GM19238 (cell line): ENCODE data around the gene ALKBH1.
"Not testable (repeated sequence)": the region's sequence is repeated elsewhere in the genome, so short reads cannot be mapped to it uniquely, and the experiment has no call there.

Experiments
- DNase-seq: peaks from one replicate; pipeline ENCODE4 v3.0.0; 2011; ENCODE audit warnings: low spot score; ENCODE audit not compliant: insufficient read length

The ALKBH1 gene

DNA sequence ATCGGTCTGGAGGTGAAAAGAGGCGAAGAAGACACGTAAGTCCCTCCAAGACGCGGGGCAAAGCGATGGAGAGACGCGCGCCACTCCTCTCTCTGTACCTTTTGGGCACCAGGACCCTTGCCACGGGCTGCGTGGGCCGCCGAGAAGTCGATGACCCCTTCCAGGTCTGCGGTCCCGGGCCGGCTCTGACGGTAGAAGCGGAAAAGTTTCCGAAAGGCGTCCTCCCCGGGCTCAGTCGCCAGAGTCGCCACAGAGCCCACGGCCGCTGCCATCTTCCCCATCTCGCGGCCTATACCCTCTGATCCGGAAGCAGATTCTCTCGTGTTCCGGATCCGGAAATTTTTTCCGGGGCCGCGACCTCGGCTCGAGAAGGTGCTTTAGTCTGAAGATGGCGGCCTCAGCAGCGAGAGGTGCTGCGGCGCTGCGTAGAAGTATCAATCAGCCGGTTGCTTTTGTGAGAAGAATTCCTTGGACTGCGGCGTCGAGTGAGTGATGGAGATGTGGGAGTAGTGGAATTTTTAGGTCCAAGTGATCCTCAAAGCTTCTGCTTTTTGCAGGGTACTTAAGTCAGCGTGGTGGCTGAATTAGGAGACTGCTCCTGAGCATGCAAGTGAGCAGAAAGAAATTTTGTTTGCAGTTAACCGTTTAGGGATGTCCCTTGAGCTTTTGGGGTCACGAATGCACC lies at the start of gene ALKBH1, which contains the start of gene SLIRP:
TSS of gene ALKBH1 (minus strand) at position 300 of the 685 bp plus-strand sequence. CDS start at position 281, 19 bp downstream.
TSS of gene SLIRP (plus strand) at position 380 of the 685 bp plus-strand sequence. CDS start at position 389, 9 bp downstream.
- peak; percentile 88 for DNase-seq

- no peak for DNase-seq
Observed at GRCh38 chr14:77752799-77753516, 45.1 kb upstream of the ALKBH1 start.

DNA sequence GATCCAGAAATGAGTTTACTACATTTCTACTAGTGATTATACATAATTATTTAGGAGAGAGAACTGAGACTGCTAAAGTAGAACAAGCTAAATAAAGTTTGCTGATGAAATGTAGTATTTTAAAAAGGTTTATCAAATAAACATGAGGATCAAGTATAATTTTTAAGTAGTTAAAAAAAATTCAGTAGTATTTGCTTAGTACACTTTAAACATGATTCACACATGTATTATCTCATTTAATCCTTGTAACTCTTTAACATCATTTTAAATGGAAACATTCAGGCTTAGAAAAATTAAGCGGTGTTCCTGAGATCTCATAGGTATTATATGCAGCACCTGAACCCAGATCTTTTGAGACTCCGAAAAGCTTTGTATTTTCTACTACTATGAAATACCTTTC lies 44.4 kb upstream of the ALKBH1 start:
- no peak for DNase-seq

DNA sequence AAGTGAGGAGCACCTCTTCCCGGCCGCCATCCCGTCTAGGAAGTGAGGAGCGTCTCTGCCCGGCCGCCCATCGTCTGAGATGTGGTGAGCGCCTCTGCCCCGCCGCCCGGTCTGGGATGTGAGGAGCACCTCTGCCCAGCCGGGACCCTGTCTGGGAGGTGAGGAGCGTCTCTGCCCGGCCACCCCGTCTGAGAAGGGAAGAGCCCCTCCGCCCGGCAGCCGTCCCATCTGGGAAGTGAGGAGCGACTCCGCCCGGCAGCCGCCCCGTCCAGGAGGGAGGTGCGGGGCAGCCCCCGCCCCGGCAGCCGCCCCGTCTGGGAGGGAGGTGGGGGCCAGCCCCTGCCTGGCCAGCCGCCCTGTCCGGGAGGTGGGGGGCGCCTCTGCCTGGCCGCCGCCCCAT lies 39.6 kb upstream of the ALKBH1 start:
- not testable (repeated sequence) for DNase-seq

DNA sequence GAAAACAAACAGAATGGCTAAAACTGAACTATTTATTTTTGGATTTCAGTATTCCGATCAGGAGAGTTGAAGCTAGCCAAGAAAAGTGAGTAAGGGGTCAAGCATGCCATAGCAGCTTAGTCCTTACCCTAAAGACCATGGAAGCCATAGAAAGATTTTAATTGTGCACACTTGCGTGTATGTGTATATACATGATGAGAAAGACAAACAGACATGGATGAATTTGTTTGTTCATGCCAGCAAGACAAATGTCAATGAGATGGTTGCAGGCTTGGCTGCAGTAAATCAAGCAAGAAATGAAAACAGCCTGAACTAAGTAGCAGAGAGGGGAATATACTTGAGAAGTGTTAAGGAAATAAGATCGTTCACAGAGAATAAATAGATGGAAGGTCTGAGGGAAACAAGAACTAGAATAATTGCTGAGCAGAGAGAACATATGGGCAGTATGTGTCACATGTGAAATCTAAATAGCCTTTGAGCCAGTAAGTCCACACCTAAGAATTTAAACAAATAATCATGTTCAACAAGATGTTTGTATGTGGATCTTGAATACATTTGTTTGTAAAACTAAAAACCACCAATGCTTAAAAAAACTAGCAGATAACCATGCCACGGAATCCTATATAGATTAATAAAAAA lies 38.4 kb upstream of the ALKBH1 start:
- no peak for DNase-seq

DNA sequence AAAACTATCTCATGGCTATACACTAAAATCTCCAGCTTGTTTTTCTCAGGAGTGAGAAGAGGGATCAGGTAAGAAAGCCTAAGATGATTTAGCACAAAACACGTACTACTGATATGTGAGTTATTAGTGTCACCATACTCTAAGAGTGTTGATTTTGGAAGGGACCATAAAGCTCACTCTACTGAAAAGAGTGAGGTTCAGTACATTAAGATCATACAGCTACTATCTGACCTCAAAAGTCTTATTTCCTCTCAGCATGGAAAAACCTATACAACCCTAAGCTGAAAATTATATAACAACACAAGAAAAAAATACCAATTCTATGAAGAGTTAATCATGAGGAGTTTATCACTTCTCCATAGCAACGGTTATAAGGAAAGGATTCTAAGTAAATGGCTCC lies 33.6 kb upstream of the ALKBH1 start:
- DNase-seq, result no peak

- DNase-seq, result no peak
Observed at GRCh38 chr14:77738559-77739250, 30.9 kb upstream of the ALKBH1 start.

GRCh38 chr14:77730976-77731497 lies 23.2 kb upstream of the ALKBH1 start:
- DNase-seq, result no peak

- no peak for DNase-seq
Observed at GRCh38 chr14:77722301-77722700, 14.5 kb upstream of the ALKBH1 start.

DNA sequence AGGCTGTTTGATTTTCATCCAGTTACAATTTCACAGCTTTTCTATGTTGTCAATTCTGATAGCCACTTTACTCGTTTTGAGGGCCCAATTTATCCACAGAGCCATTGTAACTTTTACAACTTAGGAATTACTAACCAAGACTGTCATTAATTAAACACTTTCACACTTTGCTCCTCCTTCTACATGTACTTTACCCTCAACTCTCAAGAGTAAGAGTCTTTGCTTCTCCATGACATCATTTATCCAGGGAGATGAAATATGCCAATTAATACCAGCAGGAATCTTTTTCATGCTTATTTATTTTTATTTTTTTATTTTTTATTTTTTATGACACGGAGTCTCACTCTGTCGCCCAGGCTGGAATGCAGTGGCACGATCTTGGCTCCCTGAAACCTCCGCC lies 13.6 kb upstream of the ALKBH1 start:
- no peak for DNase-seq

DNA sequence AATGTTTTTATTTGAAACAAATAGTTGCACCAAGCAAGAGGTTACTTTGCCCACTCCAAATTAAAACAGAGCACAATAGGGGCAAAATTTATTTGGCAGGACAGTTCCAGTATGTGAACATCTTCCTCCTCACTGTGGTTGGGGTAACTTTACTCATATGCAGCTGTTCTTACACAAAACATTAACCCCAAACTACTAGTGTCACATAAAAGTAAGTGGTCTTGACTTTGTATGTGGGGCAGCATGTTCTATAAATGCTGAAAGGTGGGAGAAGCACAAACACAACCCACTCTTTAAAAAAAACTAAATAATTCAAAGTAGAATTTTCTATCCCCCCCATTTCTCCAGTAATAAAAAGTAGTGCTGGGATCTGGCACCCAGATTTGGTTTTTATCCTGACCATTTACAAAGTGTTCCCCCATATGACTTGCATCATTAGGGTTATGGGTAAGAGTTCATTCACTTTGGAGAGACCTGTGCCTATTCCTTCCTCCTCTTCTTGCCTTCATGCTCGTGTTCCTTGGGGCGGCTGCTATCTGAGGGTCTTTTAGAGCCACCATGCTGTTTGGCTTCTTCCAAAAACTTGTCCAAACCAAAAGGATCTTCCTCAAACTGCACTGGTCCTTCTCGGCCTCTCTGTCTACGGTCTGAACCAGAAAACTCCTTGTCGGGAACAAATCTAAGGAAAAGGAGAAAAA lies 9.9 kb upstream of the ALKBH1 start:
- no peak for DNase-seq

DNA sequence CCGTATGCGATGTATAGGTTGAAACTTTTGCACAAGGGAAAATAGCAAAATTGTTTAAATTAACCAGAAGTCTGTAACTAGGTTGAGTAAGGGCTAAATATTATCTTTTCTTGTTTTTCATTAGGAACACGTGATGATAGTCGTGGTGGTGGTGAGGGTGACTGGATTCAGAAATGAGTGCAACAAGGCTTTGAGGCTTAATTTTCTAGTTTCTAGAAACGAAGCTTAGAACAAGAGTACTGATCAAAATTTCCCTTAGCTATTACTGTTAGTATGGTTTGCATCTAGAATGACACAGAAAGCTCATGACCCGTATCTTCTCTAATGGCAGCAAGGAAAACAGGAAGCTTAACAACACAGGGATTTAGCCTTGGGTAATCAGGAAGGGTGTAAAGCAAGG lies 7.1 kb upstream of the ALKBH1 start:
- no peak for DNase-seq

DNA sequence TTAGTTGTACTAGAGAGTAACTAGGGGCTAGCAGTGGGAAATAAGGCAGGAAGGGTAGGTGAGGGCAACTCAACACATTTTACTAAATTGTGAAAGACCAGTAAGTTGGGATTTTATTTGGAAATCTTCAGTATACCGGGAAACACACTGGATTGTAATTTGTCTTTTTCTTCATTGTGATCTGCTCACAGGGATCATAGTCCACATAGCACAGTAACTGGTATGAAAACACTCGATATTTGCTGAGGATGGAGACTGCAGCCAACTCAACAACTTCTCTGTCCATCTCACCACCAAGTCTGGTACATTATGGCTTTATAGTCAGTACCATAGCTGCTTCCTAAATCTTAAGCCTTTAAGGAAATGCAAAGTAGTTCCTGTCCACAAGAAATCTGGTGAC lies 2.5 kb upstream of the ALKBH1 start:
- DNase-seq, result no peak

GRCh38 chr14:77709412-77709811 lies 1.6 kb upstream of the ALKBH1 start:
- no peak for DNase-seq

DNA sequence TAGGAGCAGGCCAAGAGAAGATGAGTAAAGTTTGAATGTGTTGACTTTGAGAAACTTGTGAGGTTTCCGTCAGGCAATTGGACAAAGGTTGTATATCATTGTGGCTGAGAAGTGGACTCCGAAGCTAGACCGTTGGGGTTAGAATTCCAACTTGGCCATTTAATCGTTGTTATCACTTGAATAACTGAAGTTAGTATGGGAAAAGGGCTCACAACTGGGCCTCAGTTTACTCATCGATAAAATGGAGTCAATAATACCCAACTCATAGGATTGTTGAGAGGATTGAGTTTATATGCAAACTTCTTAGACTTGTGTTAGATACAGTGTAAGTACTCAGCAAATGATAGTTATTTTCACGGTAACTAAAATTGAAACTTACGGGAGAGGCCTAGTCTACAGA lies 926 bp upstream of the ALKBH1 start:
- DNase-seq, result no peak

DNA sequence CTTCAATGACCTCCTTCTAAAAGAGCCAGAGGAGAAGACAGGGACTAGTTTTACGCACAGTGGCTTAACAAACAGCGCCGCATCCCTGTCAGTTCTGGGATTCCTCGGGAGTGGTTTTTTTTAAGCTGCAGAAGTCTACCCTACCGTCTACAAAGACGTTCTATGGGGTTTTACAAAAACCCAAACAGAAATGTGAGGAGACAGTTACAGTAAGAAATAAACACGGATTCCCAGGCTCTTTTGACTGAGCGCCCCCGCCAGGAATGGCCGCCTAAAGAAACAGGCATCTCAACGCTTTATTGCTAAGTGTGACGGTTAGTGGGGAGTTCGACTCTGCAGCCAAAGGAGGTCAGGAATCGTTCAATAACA lies 484 bp downstream of the ALKBH1 start:
- peak; percentile 7 for DNase-seq

GRCh38 chr14:77691259-77691658 lies 16.6 kb downstream of the ALKBH1 start:
- DNase-seq, result no peak

GRCh38 chr14:77682158-77682553 lies 25.7 kb downstream of the ALKBH1 start:
- DNase-seq, result no peak

DNA sequence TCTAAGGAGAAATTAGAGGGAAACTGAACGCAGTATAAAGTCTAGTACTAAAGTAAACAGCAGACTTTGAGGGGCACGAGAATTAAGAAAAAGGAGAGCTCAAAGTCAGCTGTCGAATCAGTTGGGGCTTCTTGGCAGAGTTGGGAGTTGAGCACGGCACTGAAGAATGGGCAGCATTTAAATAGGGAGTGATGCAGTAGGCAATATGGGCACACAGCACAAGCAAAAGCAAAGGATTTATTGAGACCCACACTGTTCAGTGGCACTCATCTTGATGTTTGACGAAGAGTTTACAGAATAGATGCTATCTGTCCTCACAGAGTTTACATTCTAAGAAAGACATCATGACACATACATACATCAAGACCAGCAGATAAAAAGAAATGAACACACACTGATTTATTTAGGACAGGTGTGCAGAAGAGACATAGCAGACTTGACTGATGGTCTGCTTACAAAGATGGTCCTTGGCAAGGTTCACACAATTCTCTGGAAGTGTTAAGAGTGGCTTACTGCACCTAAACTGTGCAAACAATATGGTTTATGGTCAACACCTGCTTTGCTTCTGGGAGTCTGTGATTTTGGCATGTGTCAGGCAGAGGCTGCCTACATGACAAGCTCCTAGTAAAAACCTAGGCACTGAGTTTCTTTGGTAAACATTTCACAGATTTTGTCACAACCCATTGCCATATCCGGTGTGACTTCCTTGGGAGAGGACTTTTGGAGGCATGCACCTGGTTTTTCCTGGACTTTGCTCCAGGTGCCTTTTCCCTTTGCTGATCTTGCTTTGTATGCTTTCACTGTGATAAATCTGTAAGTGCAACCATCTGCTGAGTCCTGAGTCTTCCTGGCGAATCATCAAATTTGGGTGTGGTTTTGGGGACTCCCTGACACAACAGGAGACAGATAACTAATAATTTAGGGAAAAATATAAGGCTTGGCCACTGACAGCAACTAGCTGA lies 26.3 kb downstream of the ALKBH1 start:
- DNase-seq, result no peak

DNA sequence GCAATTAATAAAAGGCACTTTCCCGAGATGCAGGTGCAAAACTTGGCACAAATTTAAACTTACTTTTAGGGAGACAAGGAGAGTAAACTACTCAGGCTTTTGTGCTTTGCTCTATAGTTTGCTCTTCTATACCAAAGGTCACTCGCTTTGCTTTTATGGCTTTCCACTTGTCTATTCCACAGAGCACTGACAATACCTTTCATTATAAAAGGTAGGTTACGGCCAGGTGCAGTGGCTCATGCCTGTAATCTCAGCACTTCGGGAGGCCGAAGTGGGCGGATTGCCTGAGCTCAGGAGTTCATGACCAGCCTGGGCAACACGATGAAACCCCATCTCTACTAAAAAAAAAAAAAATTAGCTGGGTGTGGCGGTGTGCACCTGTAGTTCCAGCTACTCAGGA lies 32.9 kb downstream of the ALKBH1 start:
- no peak for DNase-seq
